SKM-1 (cell line): ENCODE data around the gene SLC6A2.

Experiments
- DNase-seq: peaks from one replicate; lab custom pipeline; 2025; ENCODE audit not compliant: unreplicated experiment; lab: John Stamatoyannopoulos, UW

The SLC6A2 gene

DNA sequence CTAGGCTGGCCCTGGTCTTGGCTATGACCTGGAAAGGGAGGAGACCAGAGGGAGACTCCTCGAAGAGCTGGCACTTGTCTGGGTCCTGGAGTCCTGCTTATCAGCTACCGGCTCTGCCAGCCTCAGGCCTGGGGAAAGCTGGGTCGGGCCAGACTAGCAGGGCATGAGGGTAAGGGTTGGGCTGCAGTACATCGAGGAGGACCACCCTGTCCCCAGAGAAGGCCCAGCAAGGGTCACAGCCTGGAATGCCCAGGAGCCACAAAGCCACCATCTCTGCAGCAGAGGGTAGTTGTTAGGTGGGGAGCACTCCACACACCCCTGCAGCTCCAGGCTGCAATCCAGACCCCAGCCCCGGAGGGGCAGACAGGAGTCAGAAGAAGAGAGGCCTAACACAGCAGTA is 54.0 kb downstream of the SLC6A2 start:
- no peak for DNase-seq

DNA sequence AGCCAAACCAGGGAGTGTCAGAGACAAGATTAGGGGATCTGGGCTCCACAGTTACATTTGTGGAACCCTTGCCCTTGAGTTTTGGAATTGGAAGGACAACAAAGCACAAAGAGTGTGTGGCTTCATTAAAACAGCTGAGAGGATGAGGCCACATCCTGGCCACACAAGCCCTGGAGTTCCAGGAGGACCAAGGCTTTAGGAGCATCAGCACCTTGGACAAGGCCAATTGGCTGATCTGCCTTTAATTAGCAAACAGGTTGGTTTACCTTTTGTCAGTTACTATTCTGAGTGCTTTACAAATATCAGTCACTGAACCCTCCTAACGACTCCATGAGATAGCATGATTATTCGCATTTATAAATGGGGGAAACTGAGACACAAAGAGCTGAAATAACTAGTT is 54.7 kb downstream of the SLC6A2 start:
- no peak for DNase-seq

DNA sequence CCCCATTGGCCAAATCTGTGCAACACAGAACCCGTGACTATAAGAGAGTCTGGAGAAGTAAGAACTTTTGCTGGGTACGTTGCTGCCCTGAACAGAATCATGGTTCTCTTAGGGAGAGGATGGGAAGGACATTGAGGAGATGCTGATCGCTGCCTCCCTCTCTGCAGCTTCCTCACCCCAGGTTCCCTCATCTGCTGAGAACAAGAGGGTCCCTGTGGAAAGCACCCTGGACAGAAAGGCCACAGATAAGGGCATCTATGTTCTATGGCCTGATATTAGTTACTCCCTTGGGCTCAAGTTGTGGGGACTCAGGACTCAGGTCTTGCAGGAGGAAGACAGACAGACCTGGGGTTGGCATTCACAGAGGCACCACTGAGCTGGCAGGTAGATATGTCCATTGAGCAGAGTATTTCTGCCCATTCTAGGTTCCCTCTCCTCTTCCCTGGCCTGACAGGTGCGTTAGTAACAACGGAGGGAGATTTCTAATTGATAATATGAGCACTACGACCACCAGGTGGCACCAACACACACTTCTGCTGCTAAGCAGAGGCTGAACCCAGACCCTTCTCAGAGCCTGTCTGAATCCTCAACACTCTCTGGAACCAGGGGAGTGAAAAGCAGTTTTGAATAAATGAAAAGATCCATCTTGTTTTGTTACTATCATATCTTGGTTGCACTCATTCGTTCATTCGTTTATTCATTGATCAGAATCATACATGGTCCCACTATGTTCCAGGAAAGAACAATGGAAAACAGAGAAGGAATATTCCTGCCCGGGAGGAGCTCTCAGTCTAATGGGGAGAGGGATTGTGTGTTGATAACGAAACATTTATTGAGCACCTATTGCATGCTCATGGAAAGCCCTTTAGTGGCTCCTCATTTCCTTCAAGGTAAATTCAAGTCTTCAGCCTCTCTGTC is 56.4 kb downstream of the SLC6A2 start:
- peak; percentile 77 for DNase-seq

DNA sequence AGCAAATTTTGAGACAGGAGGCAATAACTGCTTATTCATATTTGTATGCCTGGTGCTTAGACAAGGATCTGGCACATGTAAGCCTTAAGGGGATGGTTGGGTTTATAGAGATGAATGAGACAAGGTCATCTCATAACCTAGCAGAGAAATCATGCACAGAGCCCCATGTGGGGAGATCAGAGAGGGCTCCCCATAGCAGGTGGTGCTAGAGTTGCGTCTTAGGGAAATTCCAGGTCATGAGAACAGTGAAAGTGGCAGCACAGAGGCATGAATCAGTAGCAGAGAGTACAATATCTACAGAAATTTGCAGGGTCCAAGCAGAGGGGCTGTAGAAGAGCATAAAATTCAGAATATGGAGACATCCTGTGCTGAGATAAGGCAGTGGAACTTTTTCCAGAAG is 57.3 kb downstream of the SLC6A2 start:
- no peak for DNase-seq

DNA sequence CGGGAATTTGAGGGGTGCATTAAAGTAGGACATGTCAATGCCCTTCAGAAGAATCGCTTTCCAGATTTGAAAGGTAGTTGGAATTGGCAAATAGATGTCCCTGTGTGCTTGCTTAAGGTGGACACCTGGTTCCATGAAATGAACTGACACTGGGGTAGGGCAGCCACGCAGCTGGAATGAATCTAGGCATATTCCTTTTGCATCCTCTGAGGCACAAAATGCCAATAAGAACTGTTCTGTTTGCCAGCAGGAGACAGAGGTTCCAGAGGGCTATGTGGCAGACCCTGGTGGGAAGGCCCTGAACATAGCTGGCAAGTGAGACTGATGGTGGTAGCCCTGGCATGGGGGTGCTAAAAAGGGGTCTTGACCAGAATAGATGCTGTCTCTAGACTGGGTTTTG is 61.5 kb downstream of the SLC6A2 start:
- no peak for DNase-seq

GRCh38 chr16:55725055-55725777 is 69.4 kb downstream of the SLC6A2 start:
- no peak for DNase-seq

DNA sequence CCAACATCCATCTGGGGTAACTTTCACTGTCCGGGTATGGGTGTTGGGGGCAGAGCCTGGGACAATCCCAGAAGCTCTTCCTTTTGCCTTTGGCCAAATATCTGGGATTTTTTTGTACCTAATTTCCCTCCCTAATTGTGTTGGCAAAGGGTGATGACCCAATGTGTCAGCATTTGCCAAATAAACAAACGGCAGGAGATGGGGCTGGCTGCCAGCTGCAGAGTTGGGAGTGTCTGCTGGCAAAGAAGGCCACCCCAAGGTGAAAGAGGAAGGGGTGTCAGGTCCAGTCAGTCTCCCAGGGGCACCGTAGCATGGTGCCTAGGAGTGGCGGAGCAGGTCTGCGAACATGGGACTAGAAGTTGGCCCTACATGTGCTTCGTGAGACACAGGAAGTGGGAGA is 73.0 kb downstream of the SLC6A2 start:
- no peak for DNase-seq

- DNase-seq, result no peak
Observed at GRCh38 chr16:55730115-55730514, 74.3 kb downstream of the SLC6A2 start.

- DNase-seq, result no peak
Observed at GRCh38 chr16:55732496-55732895, 76.7 kb downstream of the SLC6A2 start.

DNA sequence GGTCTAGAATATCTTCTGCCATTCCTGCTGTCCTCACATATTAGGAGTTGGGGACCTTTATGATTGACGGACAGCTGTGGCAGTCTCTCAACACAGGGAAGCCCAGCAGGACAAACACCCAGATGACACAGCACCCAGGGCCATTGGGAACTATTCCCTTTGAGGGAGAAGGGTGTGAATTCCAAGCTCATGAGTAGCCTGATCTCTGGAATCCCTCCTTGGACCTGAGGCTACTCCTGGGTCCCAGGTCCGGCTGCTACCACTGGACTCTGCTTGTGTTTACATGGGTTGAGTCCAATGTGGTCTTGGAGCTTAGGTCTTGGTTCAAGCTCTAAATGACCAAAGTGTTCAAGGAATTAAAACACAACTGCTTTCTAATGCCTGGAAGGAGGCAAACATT is 78.9 kb downstream of the SLC6A2 start:
- no peak for DNase-seq

DNA sequence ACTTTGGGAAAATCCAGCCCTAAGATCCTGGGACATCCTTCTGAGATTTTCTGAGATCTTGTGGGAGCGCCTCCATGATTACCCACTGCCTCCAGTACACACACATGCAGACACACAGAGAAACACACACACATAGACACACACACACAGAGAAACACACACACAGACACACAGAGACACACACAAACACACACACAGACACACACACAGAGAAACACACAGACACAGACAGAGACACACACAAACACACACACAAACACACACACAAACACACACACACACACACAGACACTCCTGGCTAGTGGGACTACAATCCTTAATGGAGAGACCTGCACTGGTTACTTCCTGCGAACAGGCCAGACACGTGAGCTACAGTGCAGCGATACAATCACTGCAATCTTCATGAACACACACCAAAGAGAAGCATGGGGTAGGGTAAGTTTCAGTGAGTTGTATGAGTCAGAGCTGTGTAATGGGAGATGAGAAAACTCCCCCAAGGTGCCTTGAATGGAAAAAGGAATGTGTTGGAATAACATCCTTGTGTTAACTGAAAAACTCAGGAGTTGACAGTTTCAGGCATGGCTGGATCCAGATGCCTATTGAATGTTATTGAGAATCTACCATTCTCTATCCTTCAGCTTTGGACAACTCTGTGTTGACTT is 79.5 kb downstream of the SLC6A2 start:
- DNase-seq, result no peak

GRCh38 chr16:55736671-55737070 is 80.9 kb downstream of the SLC6A2 start:
- no peak for DNase-seq

GRCh38 chr16:55737318-55737717 is 81.5 kb downstream of the SLC6A2 start:
- DNase-seq, result no peak

DNA sequence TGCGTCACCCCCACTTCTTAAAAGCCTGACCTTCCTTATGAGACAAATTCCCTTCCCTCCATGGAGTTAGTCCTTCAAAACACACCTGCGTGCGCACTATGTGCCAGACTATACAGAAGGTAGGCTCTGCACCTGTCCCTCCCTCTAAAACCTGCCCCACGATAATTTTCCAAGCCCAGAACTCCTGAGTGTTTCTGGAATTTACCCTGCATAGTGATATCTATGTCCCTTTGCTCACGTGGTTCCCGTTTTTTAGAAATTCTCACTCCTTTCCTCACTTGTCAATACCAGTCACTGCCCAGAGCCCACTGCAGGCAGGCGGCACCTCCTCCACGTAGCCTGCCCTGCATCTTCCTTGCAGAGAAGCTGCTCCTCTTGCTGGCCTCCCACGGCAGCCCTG is 82.2 kb downstream of the SLC6A2 start:
- DNase-seq, result no peak

GRCh38 chr16:55746081-55746480 is 90.3 kb downstream of the SLC6A2 start:
- DNase-seq, result no peak

GRCh38 chr16:55747785-55748184 is 92.0 kb downstream of the SLC6A2 start:
- no peak for DNase-seq

DNA sequence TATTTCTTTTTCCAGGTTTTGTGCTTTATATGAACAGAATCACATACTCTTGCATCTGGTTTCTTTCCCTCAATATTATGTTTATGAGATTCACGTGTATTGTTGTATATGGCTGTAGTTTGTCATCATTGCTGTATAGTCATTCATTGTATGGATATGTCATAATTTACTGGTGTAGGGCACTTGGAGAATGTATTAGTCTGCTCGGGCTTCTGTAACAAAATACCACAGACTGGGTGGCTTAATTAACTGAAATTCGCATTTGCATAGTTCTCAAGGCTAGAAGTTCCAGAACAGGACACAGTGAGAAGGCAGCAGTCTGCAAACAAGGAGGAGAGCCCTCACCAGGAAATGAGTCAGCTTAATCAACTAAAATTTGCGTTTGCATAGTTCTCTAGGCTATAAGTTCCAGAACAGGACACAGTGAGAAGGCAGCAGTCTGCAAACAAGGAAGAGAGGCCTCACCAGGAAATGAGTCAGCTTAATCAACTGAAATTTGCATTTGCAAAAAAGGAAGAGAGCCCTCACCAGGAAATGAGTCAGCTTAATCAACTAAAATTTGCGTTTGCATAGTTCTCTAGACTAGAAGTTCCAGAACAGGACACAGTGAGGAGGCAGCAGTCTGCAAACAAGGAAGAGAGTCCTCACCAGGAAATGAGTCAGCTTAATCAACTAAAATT is 96.8 kb downstream of the SLC6A2 start:
- peak; percentile 74 for DNase-seq

DNA sequence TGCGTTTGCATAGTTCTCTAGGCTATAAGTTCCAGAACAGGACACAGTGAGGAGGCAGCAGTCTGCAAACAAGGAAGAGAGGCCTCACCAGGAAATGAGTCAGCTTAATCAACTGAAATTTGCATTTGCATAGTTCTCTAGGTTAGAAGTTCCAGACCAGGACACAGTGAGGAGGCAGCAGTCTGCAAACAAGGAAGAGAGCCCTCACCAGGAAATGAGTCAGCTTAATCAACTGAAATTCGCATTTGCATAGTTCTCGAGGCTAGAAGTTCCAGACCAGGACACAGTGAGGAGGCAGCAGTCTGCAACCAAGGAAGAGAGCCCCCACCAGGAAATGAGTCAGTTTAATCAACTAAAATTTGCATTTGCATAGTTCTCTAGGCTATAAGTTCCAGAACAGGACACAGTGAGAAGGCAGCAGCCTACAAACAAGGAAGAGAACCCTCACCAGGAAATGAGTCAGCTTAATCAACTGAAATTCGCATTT is 97.4 kb downstream of the SLC6A2 start:
- peak; percentile 49 for DNase-seq
